NCI-H1417 treated with DMSO at 0.1 percent for 48 hours (cell line): ENCODE data around the gene MTHFD2L.

Source experiments
- DNase-seq: peaks from one replicate; lab custom pipeline; 2025; lab: John Stamatoyannopoulos, UW

MTHFD2L gene

DNA sequence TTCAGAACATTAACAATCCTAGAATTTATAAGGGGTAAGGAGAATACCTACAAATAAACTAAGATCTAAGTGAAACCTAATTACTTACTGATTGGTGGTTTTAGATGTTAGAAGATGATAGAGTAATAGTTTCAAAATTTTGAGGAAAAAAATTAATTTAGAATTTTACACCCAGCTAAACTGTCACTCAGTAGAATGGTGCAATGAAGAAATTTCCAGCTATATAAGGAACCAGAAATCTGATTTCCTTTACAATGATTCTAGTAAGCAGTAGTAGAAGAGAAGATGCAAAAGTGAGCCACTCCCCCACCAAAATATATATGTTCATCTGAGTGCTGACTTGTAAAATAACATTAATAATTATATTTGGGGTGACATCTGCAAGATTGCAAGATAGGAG, 95.0 kb downstream of the MTHFD2L start:
- no peak for DNase-seq

- no peak for DNase-seq
Measured at GRCh38 chr4:74254386-74254785, 96.5 kb downstream of the MTHFD2L start.

- DNase-seq: no peak
Measured at GRCh38 chr4:74255096-74255495, 97.2 kb downstream of the MTHFD2L start.

GRCh38 chr4:74258963-74259362, 101.0 kb downstream of the MTHFD2L start:
- no peak for DNase-seq

- DNase-seq: no peak
Measured at GRCh38 chr4:74260036-74260435, 102.1 kb downstream of the MTHFD2L start.

GRCh38 chr4:74262522-74262921, 104.6 kb downstream of the MTHFD2L start:
- no peak for DNase-seq

- no peak for DNase-seq
Measured at GRCh38 chr4:74263551-74263950, 105.6 kb downstream of the MTHFD2L start.

DNA sequence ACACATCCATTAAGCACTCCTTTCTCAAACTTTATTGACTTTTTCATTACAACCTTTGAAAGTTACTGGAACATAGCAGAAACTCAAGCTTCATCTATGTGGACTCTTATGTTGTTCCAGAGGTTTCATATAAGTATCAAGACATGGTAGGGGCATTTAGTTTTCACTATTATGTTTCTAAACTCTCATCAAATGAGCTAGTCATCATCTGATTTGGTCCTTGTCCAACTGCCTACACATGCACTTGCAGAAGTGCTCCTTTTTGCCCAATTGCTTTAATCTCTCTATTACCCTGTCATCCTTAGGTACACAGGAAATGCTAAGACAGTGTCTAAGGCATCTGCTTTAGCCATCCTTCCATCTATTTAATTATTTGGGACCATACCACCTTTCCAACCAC, 108.2 kb downstream of the MTHFD2L start:
- no peak for DNase-seq

- no peak for DNase-seq
Measured at GRCh38 chr4:74267998-74268606, 110.2 kb downstream of the MTHFD2L start.

DNA sequence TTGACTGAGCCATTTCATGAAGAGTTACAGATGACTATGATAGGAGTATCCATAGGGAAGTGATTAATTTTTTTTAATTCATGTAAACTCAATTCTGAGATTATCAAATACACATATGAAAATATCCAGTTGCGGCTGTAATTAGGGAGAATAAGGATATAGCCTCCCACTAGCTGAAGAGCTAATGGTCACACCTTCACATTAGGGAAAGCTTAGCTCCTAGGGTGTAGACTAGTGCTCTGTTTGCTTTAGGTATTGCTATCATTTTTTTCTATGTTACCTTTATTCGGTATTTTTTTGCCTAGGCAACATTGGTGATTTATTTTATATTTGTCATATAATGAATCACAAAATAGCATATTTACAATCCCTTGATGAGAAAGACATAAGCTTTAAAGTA, 110.7 kb downstream of the MTHFD2L start:
- DNase-seq: no peak

- no peak for DNase-seq
Measured at GRCh38 chr4:74278490-74278889, 120.6 kb downstream of the MTHFD2L start.

DNA sequence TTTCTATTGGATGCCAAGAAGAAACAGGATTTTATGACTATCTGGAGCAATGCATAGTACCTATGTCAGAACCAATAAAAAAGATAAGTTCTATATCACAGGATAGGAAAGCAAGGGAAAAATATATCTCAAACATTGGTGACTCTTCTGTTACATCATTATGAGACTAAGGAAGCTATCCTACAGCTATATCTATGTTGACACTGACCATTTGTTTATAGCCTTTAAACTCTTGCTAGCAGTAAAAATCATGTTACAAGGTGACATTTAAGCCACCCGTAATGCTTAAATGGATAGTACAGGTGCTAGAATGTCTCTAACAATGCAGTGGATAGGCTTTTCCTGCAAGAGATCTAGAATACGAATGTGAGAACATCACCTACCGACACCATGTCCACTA, 121.8 kb downstream of the MTHFD2L start:
- DNase-seq: no peak

DNA sequence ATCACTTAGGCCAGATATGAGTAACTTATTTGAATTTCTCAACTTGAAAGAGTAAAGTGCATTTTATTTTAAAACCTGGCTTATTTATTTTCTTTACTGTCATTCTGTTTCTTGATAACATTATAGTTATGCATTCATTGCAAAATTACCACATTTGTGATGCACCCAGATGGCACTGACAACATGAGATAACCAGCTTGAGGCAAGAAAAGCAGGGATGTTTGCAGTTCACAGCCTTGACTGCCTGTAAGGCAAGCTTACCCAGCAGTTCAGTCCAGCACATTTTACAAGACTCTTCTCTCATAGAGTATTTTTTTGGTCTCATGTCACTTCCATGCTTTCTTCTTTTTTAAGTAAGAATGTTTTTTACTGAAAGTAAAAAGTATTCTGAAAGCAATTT, 125.0 kb downstream of the MTHFD2L start:
- DNase-seq: no peak

GRCh38 chr4:74283614-74284013, 125.7 kb downstream of the MTHFD2L start:
- DNase-seq: no peak

- no peak for DNase-seq
Measured at GRCh38 chr4:74284053-74284452, 126.1 kb downstream of the MTHFD2L start.

DNA sequence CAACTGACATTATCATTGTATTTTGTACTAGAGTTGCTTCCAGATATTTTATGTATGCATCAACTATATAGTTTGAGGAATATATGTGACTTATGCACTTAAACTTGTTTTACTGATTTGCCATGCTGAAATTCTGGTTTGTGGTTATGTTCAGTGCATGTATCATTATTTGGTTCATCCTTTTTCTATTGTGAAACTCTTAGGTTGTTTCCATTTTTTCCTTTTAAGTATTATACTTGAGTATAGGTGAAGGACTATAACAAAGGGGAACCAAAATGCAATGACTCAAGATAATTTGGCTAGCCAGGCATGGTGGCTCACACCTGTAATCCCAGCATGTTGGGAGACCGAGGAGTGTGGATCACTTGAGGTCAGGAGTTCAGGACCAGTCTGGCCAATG, 129.2 kb downstream of the MTHFD2L start:
- DNase-seq: no peak

DNA sequence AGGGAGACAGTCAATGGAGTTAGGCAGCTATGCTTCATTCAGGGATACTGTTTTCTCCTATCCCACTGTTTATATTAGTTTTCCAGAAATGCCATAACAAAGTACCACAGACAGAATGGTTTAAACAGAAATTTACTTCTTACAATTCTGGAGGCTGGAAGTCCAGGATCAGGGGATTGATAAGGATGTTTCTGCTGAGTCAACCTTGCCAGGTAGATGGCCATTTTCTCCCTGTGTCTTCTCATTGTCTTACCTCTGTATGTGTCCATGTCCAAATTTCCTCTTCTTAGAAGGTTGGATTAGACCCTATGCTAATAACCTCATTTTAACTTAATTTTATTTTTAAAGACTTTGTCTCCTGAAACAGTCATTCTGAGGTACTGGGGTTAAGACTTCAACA, 129.9 kb downstream of the MTHFD2L start:
- DNase-seq: no peak

DNA sequence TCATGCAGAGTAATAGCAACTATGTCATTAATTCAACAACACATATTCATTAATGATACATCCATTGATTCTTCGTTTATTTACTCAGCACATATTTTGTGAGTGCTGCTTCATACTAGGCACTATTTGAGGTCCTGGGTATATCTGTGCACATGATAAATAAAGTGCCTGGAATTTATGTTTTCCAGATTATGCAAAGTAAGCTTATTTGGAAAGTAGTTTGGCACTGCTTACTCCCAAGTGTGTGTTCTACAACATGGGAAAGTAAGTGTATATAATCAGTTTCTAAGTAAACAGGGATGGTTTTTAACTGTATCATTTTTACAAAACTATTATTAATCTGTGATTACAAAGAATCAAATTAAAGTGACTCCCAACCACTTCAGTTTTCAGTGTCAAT, 133.6 kb downstream of the MTHFD2L start:
- DNase-seq: no peak

DNA sequence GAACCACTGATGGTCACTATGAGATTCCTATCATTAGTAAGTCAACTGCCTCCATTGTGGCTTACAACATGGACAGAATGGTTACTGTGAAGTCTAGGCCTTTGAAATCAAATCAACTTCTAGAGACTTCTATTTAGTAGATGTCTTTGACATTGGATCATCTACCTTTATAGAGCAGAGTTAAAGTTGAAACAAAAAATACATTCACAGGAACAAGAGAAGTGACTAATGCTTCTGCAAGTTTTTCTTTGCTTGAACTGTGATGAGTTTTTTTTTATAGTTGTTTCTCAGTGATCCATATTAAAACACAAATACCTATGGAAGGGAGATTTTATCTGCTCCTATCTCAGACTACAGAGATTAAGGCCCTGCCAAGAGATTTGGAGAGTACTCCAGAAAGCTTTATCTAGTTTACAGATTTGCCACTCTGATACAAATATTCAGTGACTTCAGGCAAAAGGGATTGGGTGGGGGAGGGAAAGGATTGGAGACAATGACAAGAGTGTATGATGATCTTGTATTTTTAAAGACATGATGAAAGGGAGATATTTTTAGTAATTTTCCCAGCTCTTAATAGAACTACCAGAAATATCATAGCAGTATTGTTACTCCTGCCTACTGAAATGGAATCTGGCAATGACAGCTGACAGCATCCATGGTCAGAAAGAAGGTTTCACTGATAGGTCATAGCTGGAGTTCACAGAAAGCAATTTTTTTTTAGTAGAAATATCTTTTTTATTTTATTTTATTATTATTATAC, 134.4 kb downstream of the MTHFD2L start:
- DNase-seq: no peak

- DNase-seq: no peak
Measured at GRCh38 chr4:74293558-74293957, 135.6 kb downstream of the MTHFD2L start.

DNA sequence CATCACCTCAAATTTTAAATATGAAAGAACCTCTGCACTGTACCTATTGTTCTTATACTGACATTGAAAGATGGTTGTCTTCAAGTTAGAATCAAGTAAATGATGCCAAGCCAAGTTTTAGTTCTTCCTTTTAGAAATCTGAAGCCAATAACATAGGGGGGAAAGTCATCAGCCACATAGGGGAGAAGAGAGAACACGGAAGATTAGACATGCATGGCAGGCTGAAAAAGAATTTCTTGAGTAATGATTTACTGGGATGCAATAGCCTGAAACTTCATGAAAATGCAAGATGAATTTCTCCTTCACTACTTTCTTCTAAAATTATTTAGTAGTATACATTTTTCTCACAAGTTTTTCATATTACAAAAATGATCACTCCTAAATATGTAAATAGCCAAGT, 136.8 kb downstream of the MTHFD2L start:
- DNase-seq: no peak

- DNase-seq: no peak
Measured at GRCh38 chr4:74297539-74297938, 139.6 kb downstream of the MTHFD2L start.

DNA sequence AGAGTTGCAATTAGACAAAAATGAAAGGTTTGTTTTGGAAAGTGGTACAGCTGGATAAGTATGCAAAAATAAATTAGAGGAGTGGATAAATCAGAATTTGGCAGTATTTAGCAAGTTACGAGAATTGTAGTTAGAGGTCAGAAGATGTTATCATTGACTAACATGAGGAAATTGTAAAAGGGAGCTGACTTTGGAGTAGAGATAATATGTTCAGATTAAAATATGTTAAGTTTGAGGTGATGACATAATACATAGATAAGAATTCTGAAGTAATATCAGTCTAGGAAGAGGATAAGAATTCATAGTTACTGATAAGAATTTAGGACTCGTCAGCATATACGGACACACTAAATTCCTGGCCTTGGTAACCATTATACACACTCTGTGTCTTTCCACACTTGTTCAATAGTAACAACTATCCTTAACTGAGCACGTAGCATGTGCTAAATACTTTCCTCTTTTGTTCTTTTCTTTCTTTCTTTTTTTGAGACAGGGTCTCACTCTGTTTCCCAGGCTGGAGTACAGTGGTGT, 146.2 kb downstream of the MTHFD2L start:
- DNase-seq: no peak

DNA sequence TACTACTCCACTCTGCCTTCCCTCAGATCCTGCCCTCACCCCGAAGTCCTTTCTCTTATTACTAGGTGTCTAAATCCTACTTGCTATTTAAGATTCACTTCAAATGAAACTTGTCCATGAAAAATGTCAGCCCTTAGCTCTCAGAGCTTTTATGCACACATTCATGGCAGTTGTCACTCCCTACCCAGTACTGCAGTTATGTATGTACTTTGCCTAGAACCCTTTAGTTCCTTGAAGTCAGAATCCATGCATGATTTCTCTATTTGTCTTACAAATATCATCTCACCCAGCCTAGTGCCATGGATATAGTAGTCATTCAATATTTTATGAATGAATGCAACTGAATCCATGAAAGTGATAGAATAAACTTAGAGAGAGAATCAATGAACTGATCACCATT, 147.1 kb downstream of the MTHFD2L start:
- no peak for DNase-seq
